WTC11 (cell line): Measurements from ENCODE around the gene ZFHX3.

Experiments
- IRF2 ChIP-seq: sonication (generic); formaldehyde crosslinking; IDR thresholded peaks from 2 replicates; pipeline ENCODE4 v1.8.0; 2022; ENCODE audit warnings: low read depth, missing genetic modification reagents, borderline replicate concordance
- MAX ChIP-seq: sonication (generic); formaldehyde crosslinking; IDR thresholded peaks from 2 replicates; pipeline ENCODE4 v1.8.0; 2022; ENCODE audit warnings: mild to moderate bottlenecking, missing genetic modification reagents
- NFYB ChIP-seq: sonication (generic); formaldehyde crosslinking; conservative IDR thresholded peaks from 2 replicates; pipeline ENCODE4 v1.8.0; 2022; ENCODE audit warnings: low read depth, missing genetic modification reagents
- SMAD4 ChIP-seq: sonication (generic); formaldehyde crosslinking; IDR thresholded peaks from 2 replicates; pipeline ENCODE4 v1.8.0; 2022; ENCODE audit warnings: mild to moderate bottlenecking, missing genetic modification reagents
- SP1 ChIP-seq: sonication (generic); formaldehyde crosslinking; conservative IDR thresholded peaks from 2 replicates; pipeline ENCODE4 v1.8.1; 2022; ENCODE audit warnings: missing genetic modification reagents
- TEAD4 ChIP-seq: sonication (generic); formaldehyde crosslinking; IDR thresholded peaks from 2 replicates; pipeline ENCODE4 v1.8.0; 2022; ENCODE audit warnings: mild to moderate bottlenecking, missing genetic modification reagents
- TF ChIP-seq, protein P1 (sequence below): fragments of 200-600 bp; IDR thresholded peaks from 2 replicates; pipeline ENCODE4 v1.8.0; 2022; ENCODE audit warnings: antibody characterized with exemption
- TF ChIP-seq, protein P2 (sequence below): sonication (generic); formaldehyde crosslinking; IDR thresholded peaks from 2 replicates; pipeline ENCODE4 v1.8.1; 2023; ENCODE audit warnings: mild to moderate bottlenecking, missing genetic modification reagents, moderate library complexity

- TF ChIP-seq SP1 = no peak
- TF ChIP-seq, protein P1, sequence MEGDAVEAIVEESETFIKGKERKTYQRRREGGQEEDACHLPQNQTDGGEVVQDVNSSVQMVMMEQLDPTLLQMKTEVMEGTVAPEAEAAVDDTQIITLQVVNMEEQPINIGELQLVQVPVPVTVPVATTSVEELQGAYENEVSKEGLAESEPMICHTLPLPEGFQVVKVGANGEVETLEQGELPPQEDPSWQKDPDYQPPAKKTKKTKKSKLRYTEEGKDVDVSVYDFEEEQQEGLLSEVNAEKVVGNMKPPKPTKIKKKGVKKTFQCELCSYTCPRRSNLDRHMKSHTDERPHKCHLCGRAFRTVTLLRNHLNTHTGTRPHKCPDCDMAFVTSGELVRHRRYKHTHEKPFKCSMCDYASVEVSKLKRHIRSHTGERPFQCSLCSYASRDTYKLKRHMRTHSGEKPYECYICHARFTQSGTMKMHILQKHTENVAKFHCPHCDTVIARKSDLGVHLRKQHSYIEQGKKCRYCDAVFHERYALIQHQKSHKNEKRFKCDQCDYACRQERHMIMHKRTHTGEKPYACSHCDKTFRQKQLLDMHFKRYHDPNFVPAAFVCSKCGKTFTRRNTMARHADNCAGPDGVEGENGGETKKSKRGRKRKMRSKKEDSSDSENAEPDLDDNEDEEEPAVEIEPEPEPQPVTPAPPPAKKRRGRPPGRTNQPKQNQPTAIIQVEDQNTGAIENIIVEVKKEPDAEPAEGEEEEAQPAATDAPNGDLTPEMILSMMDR = no peak
- no peak for TF ChIP-seq IRF2 (CRISPR knock-in tag)
- TF ChIP-seq, protein P2, sequence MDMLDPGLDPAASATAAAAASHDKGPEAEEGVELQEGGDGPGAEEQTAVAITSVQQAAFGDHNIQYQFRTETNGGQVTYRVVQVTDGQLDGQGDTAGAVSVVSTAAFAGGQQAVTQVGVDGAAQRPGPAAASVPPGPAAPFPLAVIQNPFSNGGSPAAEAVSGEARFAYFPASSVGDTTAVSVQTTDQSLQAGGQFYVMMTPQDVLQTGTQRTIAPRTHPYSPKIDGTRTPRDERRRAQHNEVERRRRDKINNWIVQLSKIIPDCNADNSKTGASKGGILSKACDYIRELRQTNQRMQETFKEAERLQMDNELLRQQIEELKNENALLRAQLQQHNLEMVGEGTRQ = no peak
- TF ChIP-seq NFYB = no peak
- no peak for TF ChIP-seq SMAD4 (CRISPR knock-in tag)
- TF ChIP-seq TEAD4 (CRISPR knock-in tag) = no peak
- no peak for TF ChIP-seq MAX (CRISPR knock-in tag)
Measured at GRCh38 chr16:72948238-72948829, 99.6 kb downstream of the ZFHX3 start.
